HG02943 (cell line): Measurements from ENCODE around the gene CTNNA3.

Source experiments
- ATAC-seq: cut with Tn5 transposase; IDR thresholded peaks from one replicate; pipeline ENCODE4 v1.9.1; 2021; ENCODE audit warnings: mild to moderate bottlenecking, low read depth, moderate library complexity; ENCODE audit not compliant: unreplicated experiment

Gene CTNNA3

GRCh38 chr10:66629996-66630395 lies 1066.0 kb downstream of the CTNNA3 start:
- ATAC-seq = no peak

- no peak for ATAC-seq
These were observed 1068.8 kb downstream of the CTNNA3 start for GRCh38 chr10:66627156-66627555.

GRCh38 chr10:66625709-66626590 lies 1070.0 kb downstream of the CTNNA3 start:
- ATAC-seq = no peak

DNA sequence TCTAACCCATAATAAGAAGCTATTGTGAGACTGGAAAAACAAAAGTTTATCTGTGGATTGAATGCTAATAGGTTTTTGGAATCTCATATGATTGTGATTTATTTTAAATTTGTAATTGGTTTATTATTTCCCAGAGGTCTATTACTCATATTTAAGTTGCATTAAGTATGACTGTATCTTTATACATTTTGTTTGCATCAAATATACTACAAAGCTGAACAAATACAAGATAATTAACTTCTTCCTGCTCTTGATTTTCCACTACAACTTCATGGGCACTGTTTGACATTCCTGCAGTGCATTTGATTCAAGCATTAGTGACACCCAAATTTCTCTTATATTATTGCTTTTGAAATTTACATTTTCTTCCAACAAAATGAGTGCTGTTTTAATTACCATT lies 1073.9 kb downstream of the CTNNA3 start:
- ATAC-seq = no peak

GRCh38 chr10:66604195-66604594 lies 1091.8 kb downstream of the CTNNA3 start:
- no peak for ATAC-seq

DNA sequence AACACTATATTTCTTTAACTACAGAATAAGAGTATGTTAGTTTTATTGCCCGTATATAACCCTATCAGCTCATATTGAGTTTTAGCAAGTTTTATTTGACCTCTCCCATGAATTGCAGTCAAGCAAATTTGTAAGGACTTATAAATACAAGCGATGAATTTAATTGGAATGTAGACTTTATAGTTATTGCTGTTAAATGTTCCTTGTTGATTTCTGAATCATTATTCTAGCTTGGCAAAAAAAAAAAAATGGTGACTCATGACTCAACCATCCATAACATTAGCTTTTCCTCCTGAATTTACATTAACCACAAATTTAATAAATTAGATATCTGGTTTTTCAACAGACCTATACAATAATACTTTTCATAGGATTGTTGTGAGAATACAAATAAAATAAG lies 1104.1 kb downstream of the CTNNA3 start:
- no peak for ATAC-seq

- no peak for ATAC-seq
These were observed 1108.3 kb downstream of the CTNNA3 start for GRCh38 chr10:66587680-66588050.

- ATAC-seq = no peak
These were observed 1108.9 kb downstream of the CTNNA3 start for GRCh38 chr10:66586897-66587679.

DNA sequence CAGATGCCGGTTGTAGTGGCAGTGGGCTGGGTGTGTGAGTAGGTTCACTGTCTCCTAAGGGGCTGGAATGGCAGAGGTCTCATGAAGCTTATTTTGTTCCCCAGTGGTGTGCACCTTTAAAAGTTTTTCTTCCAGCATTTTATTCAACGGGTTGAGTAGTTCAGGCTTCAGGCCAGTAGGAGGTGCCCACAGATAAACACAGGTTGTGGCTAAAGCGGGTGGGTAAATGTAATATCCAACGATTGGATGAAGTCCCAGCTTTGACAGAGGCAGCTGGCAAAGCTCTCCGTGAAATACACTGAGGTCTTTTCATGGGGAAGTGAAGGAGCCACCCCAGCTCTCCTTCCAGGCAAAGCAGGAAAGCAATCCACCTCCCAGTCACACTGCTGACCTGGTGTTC lies 1109.9 kb downstream of the CTNNA3 start:
- ATAC-seq = no peak

DNA sequence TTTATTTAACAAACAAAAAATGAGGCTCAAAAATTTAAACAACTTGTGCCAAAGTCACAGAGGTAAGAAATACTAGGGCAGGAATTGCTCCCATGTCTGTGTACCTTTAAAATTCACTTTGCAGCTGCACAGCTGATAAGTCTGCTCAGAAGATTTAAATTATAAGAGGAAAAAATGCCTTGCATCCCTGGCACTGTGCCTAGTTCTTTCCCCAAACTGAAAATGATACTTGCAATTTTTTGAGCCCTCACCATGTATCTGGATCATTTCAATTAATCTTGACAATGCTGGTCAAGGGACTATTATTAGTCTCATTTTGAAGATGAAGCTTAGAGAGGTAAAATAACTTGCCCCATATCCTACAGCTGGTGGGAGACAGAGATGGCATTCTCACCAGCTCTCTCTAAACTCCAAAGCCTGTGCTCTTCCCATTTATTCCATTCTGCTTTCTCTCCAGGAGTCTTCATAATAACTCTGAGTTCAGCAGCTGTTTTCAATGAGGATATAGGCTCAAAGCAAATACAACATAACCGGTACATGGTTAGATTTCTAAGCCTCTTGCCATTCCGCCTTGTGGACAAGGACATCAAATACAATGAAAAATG lies 1120.6 kb downstream of the CTNNA3 start:
- no peak for ATAC-seq

- no peak for ATAC-seq
These were observed 1123.3 kb downstream of the CTNNA3 start for GRCh38 chr10:66572700-66573099.

- no peak for ATAC-seq
These were observed 1130.0 kb downstream of the CTNNA3 start for GRCh38 chr10:66565999-66566398.

DNA sequence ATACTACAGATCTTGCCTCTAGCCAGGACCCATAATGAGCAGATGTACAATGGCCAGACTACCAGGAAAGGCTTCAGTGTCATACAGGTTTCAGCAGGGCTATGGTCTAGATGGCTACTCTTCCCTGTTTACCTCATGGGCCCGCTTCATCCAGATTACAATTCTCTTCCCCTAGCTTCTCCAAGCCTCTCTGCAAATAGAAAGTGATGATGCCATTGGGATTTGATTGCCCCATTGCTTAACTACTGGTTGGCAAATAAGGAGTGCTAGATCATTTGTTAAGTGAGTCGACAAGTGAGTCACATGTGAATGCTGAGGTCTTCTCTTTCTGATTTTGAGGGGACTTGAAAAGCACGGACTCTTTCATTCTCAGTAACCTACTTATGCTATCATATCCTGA lies 1131.7 kb downstream of the CTNNA3 start:
- no peak for ATAC-seq

DNA sequence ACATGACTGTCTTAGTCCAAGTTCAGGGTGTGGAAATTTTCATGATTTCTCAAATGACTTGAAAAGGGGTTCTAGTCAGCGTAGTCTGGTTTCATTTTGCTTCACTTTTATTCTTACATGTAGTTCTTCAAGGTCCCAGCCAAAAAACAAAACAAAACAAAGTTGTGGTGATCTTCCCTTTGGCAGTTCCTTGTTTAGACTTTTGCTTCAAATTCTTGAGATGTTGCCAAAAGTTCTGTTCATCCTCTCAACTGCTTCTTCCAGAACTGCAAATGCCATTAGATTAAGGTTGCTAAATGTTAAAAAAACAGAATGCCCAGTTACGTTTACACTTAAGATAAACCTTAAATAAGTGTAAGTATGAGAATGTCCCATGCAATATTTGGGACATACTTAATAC lies 1140.9 kb downstream of the CTNNA3 start:
- no peak for ATAC-seq

DNA sequence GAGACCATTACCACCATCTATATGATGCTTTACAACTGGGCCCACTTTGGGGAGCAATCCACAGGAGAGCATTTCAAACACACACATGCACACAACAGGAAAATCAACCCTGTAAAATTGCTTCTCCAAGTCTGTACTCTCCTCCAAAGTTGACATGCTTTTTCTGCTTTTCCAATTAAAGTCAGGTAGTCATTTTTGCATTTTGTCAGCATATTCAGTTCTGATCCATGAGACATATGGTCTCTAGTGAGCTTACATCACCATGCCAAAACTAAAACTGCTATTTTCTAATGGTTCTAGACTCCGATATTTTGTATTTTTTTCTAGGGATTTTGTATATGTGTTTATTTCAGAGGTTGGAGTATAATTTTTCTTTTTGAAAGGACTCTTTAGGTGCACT lies 1143.7 kb downstream of the CTNNA3 start:
- no peak for ATAC-seq

DNA sequence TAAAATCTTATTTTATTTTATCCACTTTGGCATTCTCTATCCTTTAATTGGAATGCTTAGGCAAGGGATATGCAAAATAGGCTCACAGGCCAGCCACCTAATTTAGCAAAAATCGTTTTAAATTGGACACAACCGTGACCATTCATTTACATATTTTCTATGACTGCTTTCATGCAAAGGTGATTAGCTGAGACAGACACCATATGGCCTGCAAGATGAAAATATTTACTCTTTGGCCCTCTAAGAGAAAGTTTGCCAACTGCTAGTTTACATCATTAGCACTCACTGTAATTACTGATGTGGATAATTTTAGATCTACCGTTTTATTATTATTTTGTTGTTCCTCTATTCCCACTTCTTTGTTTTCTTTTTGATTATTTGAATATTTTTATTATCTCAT lies 1145.6 kb downstream of the CTNNA3 start:
- no peak for ATAC-seq

DNA sequence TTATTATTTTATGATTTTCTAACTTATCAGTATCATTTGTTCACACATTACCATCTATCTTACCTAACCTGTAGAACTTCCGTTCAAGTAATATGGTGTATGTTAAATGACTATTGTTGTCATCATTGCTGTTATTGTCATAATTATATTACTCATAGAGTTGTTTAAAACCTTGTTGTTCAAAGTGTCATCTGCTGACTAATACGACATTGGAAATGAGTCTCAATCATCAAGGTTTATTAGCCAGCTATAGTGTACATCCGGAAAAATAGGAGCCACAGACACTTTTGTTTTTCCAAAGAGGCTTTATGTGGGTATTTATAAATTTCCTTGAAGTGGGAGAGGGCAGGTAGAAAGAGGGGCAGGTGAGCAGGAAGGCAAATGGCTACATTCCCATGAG lies 1157.1 kb downstream of the CTNNA3 start:
- ATAC-seq = no peak

GRCh38 chr10:66538371-66538770 lies 1157.6 kb downstream of the CTNNA3 start:
- no peak for ATAC-seq

DNA sequence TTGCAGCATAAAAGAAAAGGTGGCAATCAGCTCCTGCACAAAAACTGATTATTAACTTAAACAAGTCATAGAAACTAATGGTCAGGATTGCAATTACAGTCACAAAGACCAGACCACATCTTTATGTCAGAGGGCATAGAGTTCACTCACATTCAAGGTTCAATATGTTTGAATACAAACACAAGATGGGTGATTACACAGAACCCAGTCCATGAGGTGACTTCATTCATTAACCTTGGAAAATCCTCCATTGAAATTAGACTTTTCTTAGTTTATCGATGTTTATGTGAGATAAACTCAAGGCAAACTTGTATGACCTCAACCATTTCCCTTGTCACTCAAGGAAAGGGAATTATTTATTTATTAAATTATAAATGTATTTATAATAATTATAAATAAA lies 1158.8 kb downstream of the CTNNA3 start:
- no peak for ATAC-seq

DNA sequence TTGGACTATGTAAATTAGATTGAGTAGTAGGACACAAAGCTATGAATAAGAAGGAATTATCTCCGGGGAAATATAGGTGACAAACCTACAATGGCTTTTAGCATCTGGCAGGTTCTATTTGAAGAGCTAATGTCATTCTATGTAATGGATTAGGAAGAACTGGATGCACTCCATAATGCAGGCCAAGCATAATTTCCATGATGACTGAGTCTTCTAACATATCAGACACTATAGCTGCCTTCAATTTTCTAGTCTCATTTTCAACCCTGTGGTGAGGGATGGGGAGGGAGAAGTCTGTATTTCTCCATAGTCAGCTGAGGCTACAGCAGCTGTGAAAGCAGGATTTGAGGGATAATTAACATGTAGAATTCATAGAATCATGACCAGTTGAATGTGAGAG lies 1160.6 kb downstream of the CTNNA3 start:
- no peak for ATAC-seq

DNA sequence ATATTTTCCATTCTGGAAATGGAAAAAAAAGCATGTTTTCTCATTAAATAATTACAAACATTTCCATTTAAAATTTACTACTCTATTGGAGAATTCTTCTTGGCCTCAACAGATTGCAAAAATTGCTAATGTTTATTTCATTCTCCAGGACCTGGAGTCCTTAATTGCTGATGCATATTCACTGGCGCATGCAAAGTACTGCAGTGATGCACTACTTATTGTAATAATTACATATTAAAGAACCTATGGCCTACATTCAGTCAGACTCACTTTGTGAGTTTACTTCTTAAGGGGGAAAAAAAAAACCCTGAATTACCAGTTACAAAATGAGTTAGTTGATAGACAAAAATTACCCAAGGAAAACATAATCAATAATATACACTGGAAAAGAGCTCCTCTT lies 1161.1 kb downstream of the CTNNA3 start:
- no peak for ATAC-seq
